Effector CD8-positive, alpha-beta T cell (primary cell): Measurements from ENCODE around the gene ABI3BP.

ENCODE experiments used
- DNase-seq: peaks from one replicate; lab custom pipeline; 2025; lab: John Stamatoyannopoulos, UW

ABI3BP gene

DNA sequence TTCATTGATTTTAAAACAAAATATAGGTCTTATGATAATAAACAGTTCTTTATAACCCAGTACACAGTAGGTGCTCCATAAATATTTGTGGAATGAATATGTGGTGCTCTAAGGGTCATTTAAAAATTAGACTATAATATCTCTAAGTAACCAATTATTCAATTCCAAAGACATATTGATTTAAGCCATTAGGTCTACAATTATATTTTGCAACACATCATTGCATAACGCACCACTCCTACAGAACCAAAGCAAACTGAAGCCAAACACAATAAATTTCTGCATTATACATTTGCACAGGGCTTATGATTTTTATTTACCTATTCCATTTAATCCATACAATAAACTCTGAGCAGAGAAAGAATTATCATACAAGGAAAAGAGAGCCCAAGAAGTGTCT lies 104.3 kb downstream of the ABI3BP start:
- no peak for DNase-seq

DNA sequence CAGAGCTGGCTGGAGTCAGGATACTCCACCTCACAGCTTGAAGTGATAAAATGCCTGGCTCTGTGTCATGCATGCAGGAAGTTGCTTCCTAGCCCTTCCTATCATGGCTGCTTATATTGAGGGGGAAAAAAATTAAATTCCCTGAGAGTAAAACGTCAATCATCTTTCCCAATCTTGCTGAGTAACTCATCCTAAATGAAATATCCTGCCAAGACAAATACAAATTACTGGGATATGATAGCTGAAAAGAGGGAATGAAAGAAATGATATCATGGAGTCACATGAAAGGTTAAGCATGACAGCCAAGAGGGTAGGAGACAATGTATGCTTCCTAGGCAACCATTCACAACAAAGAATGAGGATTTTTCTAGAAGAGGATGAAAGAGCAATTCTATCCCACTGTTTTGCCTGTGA lies 110.6 kb downstream of the ABI3BP start:
- DNase-seq, result no peak

DNA sequence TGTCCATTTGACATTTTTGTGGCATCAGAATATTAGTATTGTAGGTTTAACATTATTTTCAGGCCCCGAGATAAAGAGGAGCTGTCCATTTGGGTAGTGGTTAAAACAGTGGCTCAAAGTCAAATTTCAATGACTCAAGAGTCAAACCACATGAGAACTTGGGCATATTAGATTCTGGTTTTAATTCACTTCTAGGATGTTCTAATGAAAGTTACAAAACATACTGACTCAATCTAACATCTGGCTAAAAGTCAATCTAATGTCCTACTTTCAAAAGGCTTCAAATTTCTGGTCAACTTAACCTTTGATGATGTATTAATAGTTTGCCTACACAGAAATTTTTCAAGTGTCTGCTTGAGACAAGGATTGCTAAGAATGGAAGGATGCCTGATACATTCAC lies 112.4 kb downstream of the ABI3BP start:
- DNase-seq, result no peak

DNA sequence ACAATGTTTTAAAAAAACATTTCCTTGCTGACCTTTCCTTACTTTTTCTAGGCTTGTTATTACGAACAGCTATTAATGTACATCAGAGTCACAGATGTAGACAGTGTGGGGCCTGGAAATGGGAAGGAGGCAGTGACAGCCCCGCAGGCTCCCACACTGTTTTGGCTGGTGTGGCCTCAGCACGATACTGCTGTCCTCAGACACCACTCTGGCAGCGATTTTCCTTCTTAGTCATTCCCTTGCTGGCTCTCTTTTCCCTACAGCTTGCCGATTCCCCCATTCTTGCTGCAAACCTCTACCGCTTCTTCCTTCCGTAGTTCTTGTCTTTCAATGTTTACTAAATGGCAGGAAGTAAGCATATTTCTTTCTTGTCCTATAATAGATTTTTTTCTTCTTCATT lies 113.1 kb downstream of the ABI3BP start:
- DNase-seq, result no peak

DNA sequence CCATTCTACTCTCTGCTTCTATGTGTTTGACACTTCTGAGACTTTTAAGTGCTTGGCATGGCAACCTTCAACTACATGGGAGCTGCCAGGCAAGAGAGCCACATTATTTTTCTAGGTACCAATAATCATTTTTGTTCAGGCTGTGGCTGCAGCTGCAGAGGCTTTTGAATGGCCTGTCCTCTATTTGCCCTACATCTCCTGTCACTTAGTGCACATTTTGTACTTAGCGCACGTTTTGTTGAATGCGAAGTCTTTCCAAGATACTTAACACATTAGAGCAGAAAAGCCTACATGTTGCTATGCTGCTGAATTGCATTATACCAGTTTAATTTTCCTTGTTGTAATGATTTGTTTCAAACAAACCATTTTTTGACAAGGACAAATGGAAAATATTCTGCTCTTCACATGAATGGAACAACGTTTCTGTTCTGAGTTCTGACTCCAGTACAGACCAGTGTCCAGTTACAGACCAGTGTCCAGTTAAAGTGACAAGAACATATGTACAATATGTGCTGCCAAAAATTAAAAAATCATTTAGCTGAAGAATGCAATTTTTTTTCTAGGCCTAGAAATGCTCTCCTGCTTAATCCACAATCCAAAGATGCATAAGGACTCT lies 113.9 kb downstream of the ABI3BP start:
- no peak for DNase-seq

DNA sequence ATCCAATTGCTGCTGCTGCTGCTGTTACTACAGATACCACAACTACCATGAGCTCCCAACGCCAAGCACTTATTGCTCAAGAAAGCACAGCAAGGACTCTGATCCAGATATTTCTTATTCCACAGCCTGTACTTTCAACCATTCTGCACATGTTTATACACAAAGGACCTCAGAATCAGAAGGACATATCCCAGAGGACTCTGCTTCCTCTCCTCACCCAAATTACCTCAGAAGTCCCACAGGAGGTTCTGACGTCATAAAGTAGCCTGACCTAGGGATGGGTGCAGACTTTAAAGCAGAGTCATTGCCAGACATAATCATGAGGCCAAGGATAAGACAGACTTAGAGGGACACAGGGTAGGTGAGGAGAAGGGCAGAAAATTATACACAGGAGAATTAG lies 115.9 kb downstream of the ABI3BP start:
- no peak for DNase-seq

DNA sequence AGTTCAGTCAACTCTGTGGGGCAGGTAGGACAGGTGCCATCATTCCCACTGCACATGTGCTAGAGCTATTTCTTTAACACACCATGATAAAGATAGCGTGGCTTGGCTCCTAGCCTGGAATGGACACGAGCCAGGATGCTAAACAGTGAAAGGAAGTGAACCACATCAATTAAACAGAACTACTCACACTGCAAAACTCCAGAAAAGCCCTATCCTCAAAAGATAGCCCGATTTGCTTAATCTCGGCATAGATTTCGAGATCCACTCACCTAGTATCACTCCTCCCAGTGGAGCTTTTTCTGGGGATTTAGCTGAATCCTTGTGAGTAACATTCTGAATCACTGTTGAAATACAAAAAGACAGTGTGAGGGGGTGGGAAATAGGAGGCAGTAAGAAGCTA lies 118.0 kb downstream of the ABI3BP start:
- DNase-seq, result no peak

DNA sequence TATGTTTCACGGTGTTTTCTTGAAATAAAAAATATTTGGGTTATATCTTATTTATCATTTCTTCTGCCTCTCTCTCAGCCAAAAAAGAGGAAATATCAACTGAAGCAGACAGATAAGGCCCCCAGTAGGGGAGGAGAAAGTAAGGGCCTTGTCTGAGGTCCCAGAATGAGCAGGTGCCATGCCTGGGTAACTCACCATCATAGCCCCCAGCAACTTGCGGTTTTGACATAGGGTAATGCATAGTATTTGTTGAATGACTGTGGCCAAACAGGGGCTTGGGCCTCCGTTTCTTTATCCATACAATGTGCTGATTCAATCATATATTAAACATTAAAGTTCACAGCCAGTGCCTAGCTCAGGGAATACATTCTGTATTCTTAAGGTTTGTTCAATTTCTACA lies 119.6 kb downstream of the ABI3BP start:
- no peak for DNase-seq

DNA sequence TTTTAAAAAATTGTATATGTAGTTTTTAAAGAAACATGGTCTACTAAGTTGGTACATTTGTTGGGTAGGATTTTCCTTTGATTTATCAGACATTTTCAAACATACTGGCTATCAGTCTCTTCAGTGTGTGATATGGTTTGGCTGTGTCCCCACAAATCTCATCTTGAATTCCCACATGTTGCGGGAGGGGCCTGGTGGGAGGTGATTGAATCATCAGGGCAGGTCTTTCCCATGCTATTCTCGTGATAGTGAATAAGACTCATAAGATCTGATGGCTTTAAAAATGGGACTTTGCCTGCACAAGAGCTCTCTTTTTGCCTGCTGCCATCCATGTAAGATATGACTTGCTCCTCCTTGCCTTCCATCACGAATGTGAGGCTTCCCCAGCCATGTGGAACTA lies 121.9 kb downstream of the ABI3BP start:
- DNase-seq, result no peak

DNA sequence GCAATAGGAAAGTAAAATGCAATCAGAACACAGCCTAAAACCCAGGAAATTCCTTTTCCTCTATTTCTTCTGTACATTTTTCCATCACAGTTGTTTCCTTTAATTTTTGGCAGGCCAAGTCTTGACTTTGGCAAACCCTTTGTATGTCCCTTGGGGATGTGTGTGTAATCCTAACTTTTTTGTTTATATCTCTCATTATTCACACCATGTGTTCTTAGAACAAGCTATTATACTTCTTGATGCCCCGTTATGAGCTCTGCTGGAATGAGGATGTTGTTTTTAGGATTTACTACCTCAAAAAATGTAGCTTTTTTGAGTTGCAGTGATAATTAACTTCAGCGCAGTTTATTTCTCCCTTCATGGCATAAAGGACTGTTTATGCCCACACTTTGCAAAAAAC lies 123.4 kb downstream of the ABI3BP start:
- no peak for DNase-seq

DNA sequence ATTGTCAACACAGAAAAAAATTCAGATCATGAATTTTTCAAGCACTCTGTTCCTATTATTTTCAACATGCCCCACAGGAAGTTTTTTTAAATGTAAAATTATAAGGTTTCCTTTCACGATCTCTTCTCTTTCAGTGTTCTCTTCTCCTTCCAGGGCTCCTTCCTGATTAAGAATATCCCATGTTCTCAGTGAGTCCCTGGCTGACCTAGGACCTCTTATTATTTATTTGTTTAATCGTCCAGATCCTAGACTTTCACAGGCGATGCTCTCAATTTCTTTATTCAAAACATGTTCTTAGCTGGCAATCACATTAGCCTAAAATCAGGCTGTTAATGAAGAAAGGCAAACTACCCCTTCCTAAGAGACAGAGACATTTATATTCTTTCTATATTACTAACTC lies 124.3 kb downstream of the ABI3BP start:
- DNase-seq, result no peak

DNA sequence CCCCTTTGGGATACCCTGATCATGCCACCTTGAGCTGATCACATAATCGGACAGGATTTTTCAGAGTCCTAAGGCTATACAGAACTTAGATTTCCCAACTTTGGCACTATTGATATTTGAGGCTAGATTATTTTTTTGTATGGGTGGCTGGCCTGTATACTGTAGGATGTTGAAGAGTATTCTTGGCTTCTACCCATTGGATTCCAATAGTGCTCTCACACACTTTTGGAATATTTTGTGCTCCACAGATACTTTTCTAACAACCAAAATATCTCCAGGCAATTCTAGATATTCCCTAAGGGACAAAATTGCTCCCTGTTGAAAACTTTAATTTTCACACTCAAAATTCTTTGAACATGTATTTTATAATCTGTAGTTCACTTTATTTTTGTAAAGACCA lies 125.1 kb downstream of the ABI3BP start:
- DNase-seq, result no peak

DNA sequence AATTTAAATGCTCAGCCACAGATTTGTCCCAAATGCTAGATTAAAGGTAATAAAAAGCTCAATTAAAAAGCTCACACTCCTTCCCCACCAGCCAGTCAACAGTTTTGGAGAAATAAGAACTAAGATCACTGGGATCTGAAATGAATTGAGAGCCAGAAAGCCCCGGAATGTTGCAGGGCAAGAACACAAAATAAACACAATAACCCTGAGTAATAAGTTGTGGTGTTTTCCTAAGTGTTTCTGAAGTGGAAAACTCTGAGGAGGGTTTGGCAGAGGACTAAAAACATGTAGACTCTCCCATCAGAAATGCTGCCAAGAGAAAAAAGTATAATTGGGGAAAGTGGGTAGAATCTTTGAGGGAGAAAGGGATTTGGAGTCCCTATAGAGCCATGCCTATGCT lies 127.8 kb downstream of the ABI3BP start:
- DNase-seq, result no peak

DNA sequence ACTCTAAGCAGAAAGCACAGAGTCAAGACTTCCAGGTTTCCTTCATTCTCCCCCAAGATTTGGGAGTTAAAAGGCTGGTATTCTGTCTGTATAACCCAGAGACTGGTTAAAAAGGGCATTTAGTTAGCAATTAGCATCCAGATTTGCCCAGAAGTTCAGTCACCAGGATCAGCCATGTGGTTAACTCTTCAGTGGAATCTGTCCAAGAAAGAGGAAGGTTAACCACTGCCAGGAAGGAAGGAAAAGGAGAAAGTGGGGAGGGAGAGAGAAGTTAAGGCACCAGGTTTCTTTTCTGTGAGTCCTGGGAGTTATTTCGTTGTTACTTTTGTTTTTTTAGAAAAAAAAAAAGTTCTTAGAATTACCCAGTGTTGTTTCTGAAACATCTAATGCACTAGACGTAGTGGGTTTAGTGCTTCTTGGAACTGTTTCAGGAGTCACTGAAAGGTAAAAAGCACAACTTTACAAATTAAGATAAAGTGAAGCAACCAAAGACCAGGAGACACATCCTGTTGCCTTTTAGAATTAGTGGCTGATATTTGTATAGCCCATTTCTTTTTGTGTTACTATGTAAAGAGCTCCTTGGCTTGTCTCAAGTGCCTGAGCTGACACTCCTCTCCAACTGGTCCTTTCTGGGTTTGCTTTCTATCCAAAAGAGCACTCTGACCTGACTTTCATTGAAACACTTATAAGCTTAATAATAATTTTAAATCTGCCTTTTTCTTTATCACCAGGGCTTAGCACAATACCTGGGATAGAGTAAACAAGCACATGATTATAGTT lies 128.6 kb downstream of the ABI3BP start:
- no peak for DNase-seq

DNA sequence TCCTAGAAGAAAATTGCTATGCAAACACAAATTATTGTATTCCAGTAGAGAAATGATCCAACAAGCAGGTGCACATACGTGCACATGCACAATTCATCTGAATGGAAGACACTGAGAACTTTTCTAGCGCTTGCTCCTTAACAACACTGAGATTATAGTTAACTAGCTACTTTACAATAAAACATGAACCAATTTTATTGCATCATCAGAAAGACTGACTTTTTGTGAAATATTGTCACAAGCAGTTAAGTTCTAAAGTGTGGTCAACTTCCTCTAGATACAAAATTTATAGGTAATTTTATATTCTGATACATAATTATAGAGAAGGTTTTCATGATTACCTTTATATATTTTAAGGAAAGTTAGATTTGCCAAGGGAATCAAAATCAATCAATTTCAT lies 135.4 kb downstream of the ABI3BP start:
- no peak for DNase-seq

DNA sequence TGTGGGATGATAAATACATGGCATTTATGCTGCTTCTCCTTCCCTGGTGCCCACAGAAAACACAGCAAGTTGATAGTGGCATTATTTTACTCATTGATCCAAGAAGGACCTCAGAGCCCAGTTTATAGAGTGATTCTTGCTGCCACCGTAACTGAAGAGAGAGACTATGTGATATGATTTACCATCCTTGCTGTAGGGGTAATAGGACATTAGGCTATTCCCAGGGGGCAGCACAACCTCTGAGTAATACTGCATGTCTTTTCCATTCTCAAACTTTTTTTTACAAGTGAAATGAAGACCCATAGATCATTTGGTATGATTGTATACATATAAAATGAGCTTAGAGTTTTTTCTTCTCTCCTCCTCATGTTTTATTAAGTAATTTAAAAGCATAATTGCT lies 136.4 kb downstream of the ABI3BP start:
- no peak for DNase-seq

DNA sequence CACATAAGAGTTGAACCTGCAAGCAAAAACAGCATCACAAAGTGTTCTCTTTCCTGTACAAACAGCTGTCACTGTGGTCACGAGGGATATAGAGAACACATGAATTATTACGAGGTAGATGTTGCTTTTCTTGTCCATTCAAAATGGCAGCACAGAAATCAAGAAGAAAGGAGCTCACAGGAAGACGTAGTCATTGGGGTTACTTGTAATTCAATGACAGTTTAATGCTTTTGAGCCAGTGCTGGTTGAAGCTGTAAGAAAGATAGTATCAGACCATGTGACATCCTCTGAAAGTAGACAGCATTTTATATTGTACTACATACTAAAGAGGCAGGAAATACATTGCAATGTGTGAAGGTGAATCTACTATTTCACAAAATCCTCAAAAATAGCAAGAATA lies 140.4 kb downstream of the ABI3BP start:
- no peak for DNase-seq

DNA sequence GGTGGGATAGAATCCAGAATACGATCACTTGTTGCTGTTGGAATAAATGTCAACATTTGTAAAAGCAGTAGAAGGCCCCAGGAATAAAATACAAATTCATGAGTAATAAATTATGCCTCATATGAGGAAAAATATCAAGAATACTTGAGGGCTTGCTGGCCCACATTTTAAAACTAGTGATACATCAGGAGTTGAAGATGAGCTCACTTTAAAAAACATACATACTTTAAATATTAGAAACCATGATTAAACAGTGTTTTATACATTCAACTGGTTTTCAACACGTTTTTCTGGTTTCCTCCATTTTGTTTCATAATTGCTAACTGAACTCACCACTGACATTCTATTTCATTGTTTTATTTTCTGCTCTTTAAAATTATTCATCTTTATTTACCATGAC lies 142.5 kb downstream of the ABI3BP start:
- DNase-seq, result no peak

DNA sequence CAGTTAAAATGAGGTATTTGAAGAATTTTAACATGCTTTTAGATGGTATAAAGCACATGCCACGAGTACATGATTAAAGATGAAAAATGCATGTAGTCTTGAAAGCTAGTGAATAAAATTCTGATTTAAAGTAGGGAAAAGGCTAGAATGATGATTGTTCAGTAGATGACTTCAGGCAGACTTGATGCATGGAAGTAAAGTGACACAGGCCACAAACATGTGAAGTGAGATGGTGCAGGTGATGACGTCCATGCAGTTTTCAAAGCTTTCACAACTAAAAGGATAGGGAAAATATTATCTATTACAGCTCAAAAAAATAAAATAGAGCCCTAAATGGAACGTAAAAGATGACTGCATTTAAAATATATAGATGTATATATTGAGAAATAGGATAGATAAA lies 143.1 kb downstream of the ABI3BP start:
- no peak for DNase-seq

DNA sequence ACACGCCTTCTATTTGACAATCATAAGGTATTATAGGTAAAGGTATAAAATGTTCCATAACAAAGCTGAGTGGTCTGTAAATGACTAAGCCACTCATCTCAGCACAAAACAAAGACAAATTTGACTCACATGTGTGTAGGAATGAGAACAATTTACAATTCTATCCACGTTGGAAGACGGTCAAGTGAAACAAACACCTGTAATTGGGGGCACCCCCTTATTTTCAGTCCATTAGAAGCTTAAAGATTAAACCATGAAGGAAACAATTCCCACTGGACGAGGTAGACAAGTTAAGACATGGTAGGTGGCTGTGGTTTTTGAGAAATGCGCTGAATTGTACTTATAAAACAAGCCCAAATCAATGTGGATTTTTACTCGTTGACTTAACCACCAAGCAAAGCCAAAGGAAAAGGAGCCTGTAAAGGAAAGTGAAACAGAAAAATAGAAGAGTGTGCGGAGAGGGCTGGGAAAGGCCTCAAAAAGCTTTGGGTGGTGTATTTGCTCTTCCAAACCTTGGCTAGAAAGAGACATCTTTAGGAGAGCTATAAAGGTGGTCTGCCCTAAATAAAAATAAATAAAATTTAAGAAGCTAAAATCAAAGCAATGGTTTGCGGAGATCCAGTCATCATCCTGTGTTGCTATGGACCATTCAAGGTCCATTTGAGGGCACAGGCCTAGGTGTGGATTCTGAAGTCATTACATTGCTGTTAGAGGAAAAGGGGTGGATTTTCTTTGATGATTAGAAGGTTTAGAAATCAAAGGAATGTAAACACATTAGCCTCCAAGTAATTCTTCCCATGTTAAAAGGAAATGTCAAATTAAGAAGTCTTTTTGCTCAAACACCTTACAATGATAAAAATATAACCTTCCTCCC lies 148.9 kb downstream of the ABI3BP start:
- no peak for DNase-seq

DNA sequence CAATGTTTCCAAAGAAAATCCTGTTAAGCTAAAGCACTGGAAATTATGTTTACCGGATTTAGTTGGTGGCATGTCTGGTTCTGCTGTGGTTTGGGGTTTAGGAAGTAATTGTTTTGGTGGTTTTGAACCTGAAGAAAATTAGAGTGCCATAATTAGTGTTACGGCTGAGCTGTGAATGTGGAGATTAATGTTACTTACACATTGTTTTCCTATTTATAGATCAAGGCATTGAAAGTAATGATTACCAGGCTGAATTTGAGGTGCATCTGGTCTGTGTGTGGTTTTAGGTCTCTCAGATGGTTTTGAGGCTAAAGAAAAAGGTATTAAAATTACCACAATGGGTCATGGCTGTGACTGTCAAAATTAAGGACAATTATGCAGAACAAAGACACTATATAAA lies 155.1 kb downstream of the ABI3BP start:
- DNase-seq, result no peak

DNA sequence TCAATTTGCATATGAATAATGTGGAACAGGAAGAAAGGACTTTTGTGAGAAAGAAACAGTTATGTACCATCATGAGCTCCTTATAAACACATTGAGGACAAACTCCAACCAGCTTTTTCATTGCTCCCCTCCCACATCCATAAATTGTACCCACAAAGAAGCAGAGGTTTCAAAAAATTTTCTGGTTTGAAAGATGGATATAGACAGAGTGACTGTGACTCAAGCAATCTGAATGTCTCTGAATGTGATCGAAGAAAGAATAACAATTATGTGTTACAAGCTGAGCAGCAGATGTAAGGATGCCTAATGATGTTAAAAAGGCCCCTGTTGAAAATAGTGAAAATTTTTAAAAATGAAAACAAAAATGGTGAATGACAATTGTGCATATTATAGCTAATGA lies 156.6 kb downstream of the ABI3BP start:
- DNase-seq, result no peak

DNA sequence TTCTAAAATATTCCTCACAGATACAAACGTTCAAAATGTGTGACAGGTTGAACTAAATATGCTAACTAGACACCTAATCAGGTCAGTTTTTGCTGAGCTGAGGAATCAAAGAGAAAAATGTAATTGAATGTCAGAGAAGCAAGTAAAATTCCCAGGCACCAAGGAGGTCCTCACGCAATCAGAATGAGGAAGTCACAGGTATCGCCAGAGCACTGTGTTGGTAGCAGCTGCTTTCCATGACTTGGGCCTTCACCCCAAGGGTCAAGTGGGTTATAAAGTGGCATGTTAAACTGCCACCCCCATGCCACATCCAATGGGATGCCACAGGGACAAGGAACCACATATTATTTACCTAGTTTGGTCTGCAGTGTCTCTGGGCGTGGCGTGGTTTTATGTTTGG lies 158.9 kb downstream of the ABI3BP start:
- no peak for DNase-seq
